Duodenal mucosa (tissue), 2 donors: Measurements from ENCODE around the gene SPON2.

Experiments used
- H3K27ac ChIP-seq: one replicate; pipeline ENCODE4 v1.7.0; 2013; ENCODE audit warnings: low read depth, low read length
- H3K27me3 ChIP-seq, 2 donors: one replicate each; pipeline ENCODE4 v1.7.0; 2013; ENCODE audit warnings: low read length in 2 of 2, control low read depth in 1 of 2; ENCODE audit not compliant: insufficient read depth in 2 of 2, control insufficient read depth in 1 of 2
- H3K36me3 ChIP-seq, 2 donors: one replicate each; pipeline ENCODE4 v1.7.0; 2013; ENCODE audit warnings: low read length in 2 of 2, control low read depth in 1 of 2; ENCODE audit not compliant: insufficient read depth in 2 of 2, control insufficient read depth in 1 of 2
- H3K4me1 ChIP-seq, 2 donors: one replicate each; pipeline ENCODE4 v1.7.0; 2013; ENCODE audit warnings: low read length in 2 of 2, control low read depth in 1 of 2; ENCODE audit not compliant: insufficient read depth in 2 of 2, control insufficient read depth in 1 of 2
- H3K4me3 ChIP-seq, 2 donors: one replicate each; pipeline ENCODE4 v1.7.0; 2013; ENCODE audit warnings: low read length in 2 of 2, low read depth in 1 of 2
- H3K9ac ChIP-seq, 2 donors: one replicate each; pipeline ENCODE4 v1.7.0; 2013; ENCODE audit warnings: low read length in 2 of 2, low read depth in 1 of 2
- H3K9me3 ChIP-seq, 2 donors: one replicate each; pipeline ENCODE4 v1.7.0; 2013; ENCODE audit warnings: low read length in 2 of 2, control low read depth in 1 of 2; ENCODE audit not compliant: control insufficient read depth in 1 of 2

Gene SPON2

DNA sequence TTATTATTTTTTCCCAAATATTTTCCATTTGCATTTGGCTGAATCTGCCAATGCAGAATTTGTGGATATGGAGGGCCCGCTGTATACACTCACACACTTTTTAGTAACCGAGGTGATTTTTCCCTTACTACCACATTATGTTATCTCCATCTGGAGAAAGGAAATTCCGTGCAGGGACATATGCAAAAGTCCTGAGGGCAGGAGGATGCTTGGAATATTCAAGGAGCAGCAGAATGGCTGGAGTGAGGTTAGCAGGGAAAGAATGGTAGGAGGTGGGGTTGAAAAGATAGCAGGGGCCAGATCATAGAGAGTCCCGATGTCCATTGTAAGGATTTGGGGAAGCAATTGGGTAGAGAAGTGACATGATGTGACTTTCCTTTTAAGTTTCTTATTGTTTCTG, 47.6 kb downstream of the SPON2 start:
- Histone ChIP-seq H3K27ac (no peak overlapping the region), H3K4me3 (no peak overlapping the region), H3K9ac (no peak overlapping the region), H3K4me1 (peaks cover 5 to 8% of the 10 kb centered on the region in 2 donors), H3K36me3 (no peaks in the 10 kb centered on the region), H3K27me3 (no peaks in the 10 kb centered on the region), H3K9me3 (no peaks in the 10 kb centered on the region)

DNA sequence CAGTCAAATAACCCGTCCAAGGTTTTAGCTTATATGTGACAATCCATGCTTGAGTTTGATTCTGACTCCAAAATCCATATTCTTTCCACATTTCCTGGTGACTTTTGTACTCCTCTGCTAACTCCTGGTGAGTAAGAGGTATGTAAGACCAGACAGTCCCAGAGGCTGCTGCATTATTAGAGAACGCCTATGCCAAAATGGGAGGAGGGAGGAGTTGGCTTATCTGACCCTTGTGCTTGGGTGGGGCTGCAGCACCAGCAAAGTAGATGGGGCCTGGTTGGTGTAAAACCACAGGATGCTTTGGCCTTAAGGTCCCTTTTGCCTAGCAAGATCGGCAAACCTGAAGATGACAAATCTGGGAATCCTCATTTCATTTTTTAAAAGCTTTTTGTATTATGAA, 49.9 kb downstream of the SPON2 start:
- Histone ChIP-seq H3K9ac (no peak overlapping the region), H3K27me3 (no peaks in the 10 kb centered on the region), H3K4me1 (peaks cover 5 to 8% of the 10 kb centered on the region in 2 donors)

More for the DNA sequence above, 49.9 kb downstream of the SPON2 start:
- Histone ChIP-seq H3K36me3 (no peaks in the 10 kb centered on the region), H3K9me3 (no peaks in the 10 kb centered on the region), H3K27ac (no peak overlapping the region), H3K4me3 (no peak overlapping the region)
